NCI-H510A (cell line): ENCODE data around the gene CMKLR1.

Experiments
- DNase-seq: peaks from one replicate; lab custom pipeline; 2025; lab: John Stamatoyannopoulos, UW

The CMKLR1 gene

GRCh38 chr12:108260969-108261368 is 78.1 kb downstream of the CMKLR1 start:
- no peak for DNase-seq

DNA sequence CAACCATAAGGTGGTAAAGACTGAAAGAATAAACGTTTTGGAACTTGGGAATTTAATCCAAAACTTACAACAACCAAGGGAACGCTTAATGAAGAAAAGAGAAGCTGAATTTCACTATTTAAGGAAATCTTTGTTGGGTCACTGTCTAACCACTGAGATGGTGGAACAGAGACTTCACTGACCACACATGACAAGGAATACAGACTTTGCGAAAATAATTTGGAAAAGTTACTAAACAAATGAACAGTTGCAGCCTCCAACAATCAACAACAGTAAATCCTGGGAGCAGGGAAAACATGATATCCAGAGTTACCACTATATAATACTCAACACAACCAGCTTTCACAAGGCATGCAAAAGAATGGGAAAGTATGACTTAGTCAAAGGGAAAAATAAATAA is 79.1 kb downstream of the CMKLR1 start:
- DNase-seq, result no peak

GRCh38 chr12:108257610-108258106 is 81.5 kb downstream of the CMKLR1 start:
- DNase-seq, result no peak

GRCh38 chr12:108257004-108257403 is 82.1 kb downstream of the CMKLR1 start:
- DNase-seq, result no peak

GRCh38 chr12:108255252-108255602 is 83.9 kb downstream of the CMKLR1 start:
- DNase-seq, result no peak

DNA sequence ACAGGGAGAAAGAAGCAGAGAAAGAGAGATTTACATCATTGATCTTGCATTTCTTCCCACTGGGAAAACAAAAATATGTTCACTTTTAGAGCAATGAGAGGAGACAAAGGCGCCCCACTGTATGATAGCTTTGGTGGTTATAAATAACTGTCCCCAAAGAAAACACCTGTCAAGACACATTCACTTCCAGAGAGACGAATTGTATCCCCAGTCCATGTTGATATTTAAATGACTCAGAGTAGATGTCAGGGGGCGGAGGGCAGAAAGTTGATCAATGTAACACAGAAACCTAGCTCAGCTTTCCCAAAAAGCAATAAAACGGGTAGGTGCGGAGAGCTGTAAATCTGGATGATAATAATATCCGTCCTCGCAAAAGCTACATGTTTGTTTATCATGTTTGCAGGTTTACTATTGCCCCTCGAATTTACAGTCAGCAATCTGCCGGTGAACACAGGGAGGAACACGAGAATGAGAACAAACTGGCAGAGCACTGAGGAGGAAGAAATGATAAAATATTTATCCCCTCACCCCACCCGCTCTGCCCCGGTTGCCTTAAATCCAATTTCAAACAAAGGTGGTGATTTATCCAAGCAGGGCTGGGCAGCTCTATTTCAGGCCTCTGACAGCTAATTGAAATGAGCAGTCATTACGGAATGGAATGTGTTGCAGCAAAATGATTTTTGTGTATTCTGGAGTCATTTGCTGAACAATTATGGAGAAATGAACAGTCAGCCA is 84.4 kb downstream of the CMKLR1 start:
- DNase-seq, result no peak

GRCh38 chr12:108254030-108254429 is 85.1 kb downstream of the CMKLR1 start:
- no peak for DNase-seq

- DNase-seq, result no peak
Measured at GRCh38 chr12:108253540-108253939, 85.6 kb downstream of the CMKLR1 start.

- DNase-seq, result no peak
Measured at GRCh38 chr12:108252523-108252922, 86.6 kb downstream of the CMKLR1 start.

DNA sequence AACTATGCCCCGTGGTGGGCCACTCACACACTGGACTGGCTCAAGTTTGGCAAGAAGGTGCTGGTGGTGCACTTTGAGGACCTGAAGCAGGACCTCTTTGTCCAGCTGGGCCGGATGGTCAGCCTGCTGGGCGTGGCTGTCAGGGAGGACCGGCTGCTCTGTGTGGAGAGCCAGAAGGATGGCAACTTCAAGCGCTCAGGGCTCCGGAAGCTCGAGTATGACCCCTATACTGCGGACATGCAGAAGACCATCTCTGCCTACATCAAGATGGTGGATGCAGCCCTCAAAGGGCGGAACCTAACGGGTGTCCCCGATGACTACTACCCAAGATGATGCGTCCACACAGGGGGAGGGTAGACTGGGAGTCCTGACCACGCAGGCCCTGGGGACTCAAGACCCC is 91.1 kb downstream of the CMKLR1 start:
- no peak for DNase-seq

- DNase-seq, result no peak
Measured at GRCh38 chr12:108247130-108247529, 92.0 kb downstream of the CMKLR1 start.

DNA sequence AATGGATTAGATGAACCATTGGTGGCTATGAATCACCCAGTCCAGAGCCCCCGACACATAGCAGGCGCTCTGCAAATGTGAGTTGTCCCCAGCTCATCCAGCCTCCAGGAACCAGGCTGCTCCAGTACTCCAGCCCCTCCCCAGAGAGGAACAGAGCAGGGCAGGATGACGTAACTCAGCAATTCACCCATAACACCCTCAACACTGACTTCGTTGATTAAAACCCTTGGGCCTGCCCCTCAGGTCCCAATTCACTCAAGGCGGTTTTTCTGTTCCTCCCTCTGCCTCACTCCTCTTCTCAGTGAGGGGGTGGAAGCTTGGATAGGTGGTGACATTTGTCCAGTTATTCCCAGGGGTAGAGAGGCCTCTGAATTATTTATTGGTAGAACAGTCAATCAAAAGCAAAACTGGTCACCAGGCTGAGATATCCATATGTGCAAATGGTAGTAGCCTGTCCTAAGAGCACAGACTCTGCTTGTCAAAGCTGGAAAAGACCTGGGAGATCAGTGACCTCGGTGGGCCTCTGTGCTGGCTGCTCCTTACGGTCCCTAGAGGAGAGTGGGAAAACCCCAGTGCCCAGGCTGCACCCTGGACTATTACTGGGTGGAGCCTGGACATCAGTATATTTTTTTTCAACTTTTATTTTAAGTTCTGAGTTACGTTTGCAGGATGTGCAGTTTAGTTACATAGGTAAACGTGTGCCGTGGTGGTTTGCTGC is 97.0 kb downstream of the CMKLR1 start:
- no peak for DNase-seq

DNA sequence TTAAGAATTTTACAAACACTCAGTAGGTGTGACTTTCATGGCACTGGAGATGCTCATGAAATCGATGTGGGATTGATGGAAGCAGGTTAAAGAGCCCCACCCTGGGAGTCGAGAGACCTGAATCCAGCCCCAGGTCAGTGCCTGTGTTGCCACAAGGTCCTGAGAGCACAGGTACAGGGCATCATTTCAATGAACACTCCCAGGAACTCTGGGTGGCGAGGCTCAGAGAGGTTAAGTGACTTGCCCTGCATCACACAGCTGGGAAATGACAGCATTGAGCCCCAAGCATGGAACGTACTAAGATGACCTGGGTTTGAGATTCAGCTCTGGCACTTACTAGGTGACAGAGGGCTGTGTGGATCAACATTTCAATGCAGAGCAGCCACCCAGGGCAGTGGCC is 98.2 kb downstream of the CMKLR1 start:
- no peak for DNase-seq

- no peak for DNase-seq
Measured at GRCh38 chr12:108240027-108240785, 98.9 kb downstream of the CMKLR1 start.

- DNase-seq, result no peak
Measured at GRCh38 chr12:108239378-108239777, 99.7 kb downstream of the CMKLR1 start.

- no peak for DNase-seq
Measured at GRCh38 chr12:108238474-108238873, 100.6 kb downstream of the CMKLR1 start.
